Memory B cell (primary cell): ENCODE results near the gene MYL7.

Source experiments
- ATAC-seq: fragments of 150-1000 bp; cut with Tn5 transposase; 2 replicates; pipeline ENCODE4 v1.10.0; 2021; ENCODE audit warnings: low read depth, mild to moderate bottlenecking, moderate library complexity
- DNase-seq, 2 donors: peaks; one replicate each; pipeline ENCODE4 v3.0.0; 2022; ENCODE audit warnings: low spot score in 2 of 2
- H3K27ac Mint-ChIP-seq: one replicate; pipeline ENCODE4 v1.8.0; 2022; ENCODE audit warnings: mild to moderate bottlenecking, moderate library complexity, mixed read lengths
- H3K27me3 Mint-ChIP-seq: one replicate; pipeline ENCODE4 v1.8.0; 2022; ENCODE audit warnings: mixed read lengths
- H3K36me3 Mint-ChIP-seq: one replicate; pipeline ENCODE4 v1.8.0; 2022; ENCODE audit warnings: mild to moderate bottlenecking, mixed read lengths
- H3K4me1 Mint-ChIP-seq: one replicate; pipeline ENCODE4 v1.8.0; 2022; ENCODE audit warnings: mixed read lengths
- H3K4me3 Mint-ChIP-seq: one replicate; pipeline ENCODE4 v1.8.0; 2022; ENCODE audit warnings: mild to moderate bottlenecking, moderate library complexity, mixed read lengths
- H3K9me3 Mint-ChIP-seq: one replicate; pipeline ENCODE4 v1.8.0; 2022; ENCODE audit warnings: mixed read lengths

MYL7 gene

GRCh38 chr7:44120395-44120794, 20.7 kb downstream of the MYL7 start:
- Mint-ChIP-seq H3K9me3 (no peaks in the 10 kb centered on the region), H3K36me3 (peaks cover 15% of the 10 kb centered on the region), H3K27me3 (no peaks in the 10 kb centered on the region), H3K4me3 (no peak overlapping the region), H3K4me1 (peaks cover 14% of the 10 kb centered on the region), H3K27ac (no peak overlapping the region)
- no peak for ATAC-seq
- no peak for DNase-seq

GRCh38 chr7:44119829-44120380, 21.2 kb downstream of the MYL7 start:
- Mint-ChIP-seq H3K4me3 (no peak overlapping the region), H3K27me3 (no peaks in the 10 kb centered on the region), H3K36me3 (peaks cover 15% of the 10 kb centered on the region), H3K9me3 (no peaks in the 10 kb centered on the region), H3K27ac (no peak overlapping the region), H3K4me1 (peaks cover 14% of the 10 kb centered on the region)
- ATAC-seq (no peak), DNase-seq (no peak)

GRCh38 chr7:44117801-44118429, 23.2 kb downstream of the MYL7 start:
- ATAC-seq (no peak), DNase-seq (no peak)
- Mint-ChIP-seq H3K27me3 (no peaks in the 10 kb centered on the region), H3K4me1 (peaks cover 10% of the 10 kb centered on the region), H3K4me3 (no peak overlapping the region), H3K9me3 (no peaks in the 10 kb centered on the region), H3K36me3 (peaks cover 18% of the 10 kb centered on the region), H3K27ac (no peak overlapping the region)

GRCh38 chr7:44116789-44117666, 24.1 kb downstream of the MYL7 start:
- H3K36me3 Mint-ChIP-seq, result peaks cover 18% of the 10 kb centered on the region
- H3K4me1 Mint-ChIP-seq, result peaks cover 6% of the 10 kb centered on the region
- no peak for ATAC-seq
- H3K27me3 Mint-ChIP-seq, result no peaks in the 10 kb centered on the region
- H3K27ac Mint-ChIP-seq, result no peak overlapping the region
- no peak for DNase-seq
- no peaks in the 10 kb centered on the region for H3K9me3 Mint-ChIP-seq
- H3K4me3 Mint-ChIP-seq, result no peak overlapping the region

- no peak for DNase-seq
- no peaks in the 10 kb centered on the region for H3K27me3 Mint-ChIP-seq
- peaks cover 18% of the 10 kb centered on the region for H3K36me3 Mint-ChIP-seq
- peaks cover 6% of the 10 kb centered on the region for H3K4me1 Mint-ChIP-seq
- no peak overlapping the region for H3K27ac Mint-ChIP-seq
- no peaks in the 10 kb centered on the region for H3K9me3 Mint-ChIP-seq
- no peak overlapping the region for H3K4me3 Mint-ChIP-seq
- no peak for ATAC-seq
Measured at GRCh38 chr7:44116087-44116788, 24.9 kb downstream of the MYL7 start.

- Mint-ChIP-seq H3K4me1 (peaks cover 4% of the 10 kb centered on the region), H3K4me3 (no peak overlapping the region), H3K9me3 (no peaks in the 10 kb centered on the region), H3K27me3 (no peaks in the 10 kb centered on the region), H3K27ac (no peak overlapping the region), H3K36me3 (peaks cover 9% of the 10 kb centered on the region)
- no peak for DNase-seq
- ATAC-seq, result no peak
Measured at GRCh38 chr7:44114586-44115310, 26.4 kb downstream of the MYL7 start.

GRCh38 chr7:44113764-44114354, 27.3 kb downstream of the MYL7 start:
- Mint-ChIP-seq H3K4me3 (no peak overlapping the region), H3K27me3 (no peaks in the 10 kb centered on the region), H3K9me3 (no peaks in the 10 kb centered on the region), H3K27ac (no peak overlapping the region), H3K4me1 (peaks cover 2% of the 10 kb centered on the region), H3K36me3 (peaks cover 8% of the 10 kb centered on the region)
- ATAC-seq, result no peak
- DNase-seq, result no peak

- peaks cover 5% of the 10 kb centered on the region for H3K4me1 Mint-ChIP-seq
- peaks cover 6% of the 10 kb centered on the region for H3K36me3 Mint-ChIP-seq
- H3K9me3 Mint-ChIP-seq, result no peaks in the 10 kb centered on the region
- H3K27ac Mint-ChIP-seq, result no peak overlapping the region
- DNase-seq (no peak), ATAC-seq (no peak)
- peaks cover 4% of the 10 kb centered on the region for H3K27me3 Mint-ChIP-seq
- H3K4me3 Mint-ChIP-seq, result no peak overlapping the region
Measured at GRCh38 chr7:44112997-44113763, 28.0 kb downstream of the MYL7 start.

- peaks cover 6% of the 10 kb centered on the region for H3K4me1 Mint-ChIP-seq
- no peak for DNase-seq
- no peak for ATAC-seq
- peaks cover 6% of the 10 kb centered on the region for H3K27me3 Mint-ChIP-seq
- no peak overlapping the region for H3K27ac Mint-ChIP-seq
- H3K9me3 Mint-ChIP-seq, result no peaks in the 10 kb centered on the region
- peaks cover 4% of the 10 kb centered on the region for H3K36me3 Mint-ChIP-seq
- H3K4me3 Mint-ChIP-seq, result no peak overlapping the region
Measured at GRCh38 chr7:44112231-44112996, 28.7 kb downstream of the MYL7 start.

- H3K4me1 Mint-ChIP-seq, result peaks cover 5% of the 10 kb centered on the region
- peaks cover 6% of the 10 kb centered on the region for H3K27me3 Mint-ChIP-seq
- peaks cover 4% of the 10 kb centered on the region for H3K36me3 Mint-ChIP-seq
- H3K27ac Mint-ChIP-seq, result no peak overlapping the region
- DNase-seq (no peak), ATAC-seq (no peak)
- H3K4me3 Mint-ChIP-seq, result no peak overlapping the region
- H3K9me3 Mint-ChIP-seq, result no peaks in the 10 kb centered on the region
Measured at GRCh38 chr7:44111761-44112160, 29.4 kb downstream of the MYL7 start.

GRCh38 chr7:44110719-44111635, 30.2 kb downstream of the MYL7 start:
- Mint-ChIP-seq H3K4me3 (no peak overlapping the region), H3K9me3 (no peaks in the 10 kb centered on the region), H3K27ac (no peak overlapping the region), H3K4me1 (peaks cover 5% of the 10 kb centered on the region), H3K36me3 (peaks cover 4% of the 10 kb centered on the region), H3K27me3 (peaks cover 6% of the 10 kb centered on the region)
- ATAC-seq (no peak), DNase-seq (no peak)
